Sigmoid colon (tissue), 4 donors: Measurements from ENCODE around the gene ACTR3.

Experiments
- EP300 ChIP-seq, 4 donors: sonication (generic); formaldehyde crosslinking; IDR thresholded peaks; one replicate each; pipeline ENCODE4 v1.6.1; 2017; ENCODE audit warnings: antibody characterized with exemption in 4 of 4
- POLR2A ChIP-seq, 2 donors: fragments of 450-650 bp; IDR thresholded peaks; one replicate each; pipeline ENCODE4 v1.6.1; 2016; ENCODE audit warnings: antibody characterized with exemption in 2 of 2, mild to moderate bottlenecking in 2 of 2, moderate library complexity in 2 of 2
- POLR2AphosphoS5 ChIP-seq, 4 donors: sonication (generic); formaldehyde crosslinking; IDR thresholded peaks; one replicate each; pipeline ENCODE4 v1.6.1; 2017; ENCODE audit warnings: antibody characterized with exemption in 4 of 4
- TF ChIP-seq, protein P1 (sequence below), 4 experiments: fragments of 450-650 bp in 3 of 4; fragments of 200-600 bp in 1 of 4; IDR thresholded peaks; one replicate each; pipeline ENCODE4 v1.5.1; 2016 to 2019; ENCODE audit warnings: antibody characterized with exemption in 4 of 4, mild to moderate bottlenecking in 3 of 4, moderate library complexity in 2 of 4

DNA sequence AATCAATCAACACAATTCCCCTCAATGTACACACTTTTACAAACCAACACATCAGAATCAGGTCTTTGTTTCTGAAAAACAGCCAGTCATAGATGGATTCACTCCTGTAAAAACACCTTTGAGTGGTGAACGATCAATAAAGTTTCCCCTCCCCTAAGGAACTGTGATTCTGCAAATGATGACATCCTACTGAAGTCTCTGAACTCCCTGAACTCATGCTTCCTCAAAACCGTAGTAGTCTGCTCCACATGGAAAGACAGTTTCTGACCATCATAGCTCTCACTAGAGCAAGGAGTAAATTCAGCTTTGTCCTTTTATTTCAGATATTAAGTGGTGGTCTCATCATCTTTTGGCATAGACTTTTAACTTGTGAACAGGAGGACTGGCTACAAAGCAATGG, 43.5 kb upstream of the ACTR3 start:
- TF ChIP-seq, protein P1, sequence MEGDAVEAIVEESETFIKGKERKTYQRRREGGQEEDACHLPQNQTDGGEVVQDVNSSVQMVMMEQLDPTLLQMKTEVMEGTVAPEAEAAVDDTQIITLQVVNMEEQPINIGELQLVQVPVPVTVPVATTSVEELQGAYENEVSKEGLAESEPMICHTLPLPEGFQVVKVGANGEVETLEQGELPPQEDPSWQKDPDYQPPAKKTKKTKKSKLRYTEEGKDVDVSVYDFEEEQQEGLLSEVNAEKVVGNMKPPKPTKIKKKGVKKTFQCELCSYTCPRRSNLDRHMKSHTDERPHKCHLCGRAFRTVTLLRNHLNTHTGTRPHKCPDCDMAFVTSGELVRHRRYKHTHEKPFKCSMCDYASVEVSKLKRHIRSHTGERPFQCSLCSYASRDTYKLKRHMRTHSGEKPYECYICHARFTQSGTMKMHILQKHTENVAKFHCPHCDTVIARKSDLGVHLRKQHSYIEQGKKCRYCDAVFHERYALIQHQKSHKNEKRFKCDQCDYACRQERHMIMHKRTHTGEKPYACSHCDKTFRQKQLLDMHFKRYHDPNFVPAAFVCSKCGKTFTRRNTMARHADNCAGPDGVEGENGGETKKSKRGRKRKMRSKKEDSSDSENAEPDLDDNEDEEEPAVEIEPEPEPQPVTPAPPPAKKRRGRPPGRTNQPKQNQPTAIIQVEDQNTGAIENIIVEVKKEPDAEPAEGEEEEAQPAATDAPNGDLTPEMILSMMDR (IDR thresholded peaks at IDR 0.05): no peak
- TF ChIP-seq POLR2AphosphoS5 (IDR thresholded peaks at IDR 0.05): no peak
- TF ChIP-seq EP300 (IDR thresholded peaks at IDR 0.05): no peak
- TF ChIP-seq POLR2A (IDR thresholded peaks at IDR 0.05): no peak
